NCI-H2081 treated with DMSO at 0.1 percent for 48 hours (cell line): ENCODE data around the gene TSC2.

Experiments
- DNase-seq: peaks from one replicate; lab custom pipeline; 2025; lab: John Stamatoyannopoulos, UW

TSC2 gene

DNA sequence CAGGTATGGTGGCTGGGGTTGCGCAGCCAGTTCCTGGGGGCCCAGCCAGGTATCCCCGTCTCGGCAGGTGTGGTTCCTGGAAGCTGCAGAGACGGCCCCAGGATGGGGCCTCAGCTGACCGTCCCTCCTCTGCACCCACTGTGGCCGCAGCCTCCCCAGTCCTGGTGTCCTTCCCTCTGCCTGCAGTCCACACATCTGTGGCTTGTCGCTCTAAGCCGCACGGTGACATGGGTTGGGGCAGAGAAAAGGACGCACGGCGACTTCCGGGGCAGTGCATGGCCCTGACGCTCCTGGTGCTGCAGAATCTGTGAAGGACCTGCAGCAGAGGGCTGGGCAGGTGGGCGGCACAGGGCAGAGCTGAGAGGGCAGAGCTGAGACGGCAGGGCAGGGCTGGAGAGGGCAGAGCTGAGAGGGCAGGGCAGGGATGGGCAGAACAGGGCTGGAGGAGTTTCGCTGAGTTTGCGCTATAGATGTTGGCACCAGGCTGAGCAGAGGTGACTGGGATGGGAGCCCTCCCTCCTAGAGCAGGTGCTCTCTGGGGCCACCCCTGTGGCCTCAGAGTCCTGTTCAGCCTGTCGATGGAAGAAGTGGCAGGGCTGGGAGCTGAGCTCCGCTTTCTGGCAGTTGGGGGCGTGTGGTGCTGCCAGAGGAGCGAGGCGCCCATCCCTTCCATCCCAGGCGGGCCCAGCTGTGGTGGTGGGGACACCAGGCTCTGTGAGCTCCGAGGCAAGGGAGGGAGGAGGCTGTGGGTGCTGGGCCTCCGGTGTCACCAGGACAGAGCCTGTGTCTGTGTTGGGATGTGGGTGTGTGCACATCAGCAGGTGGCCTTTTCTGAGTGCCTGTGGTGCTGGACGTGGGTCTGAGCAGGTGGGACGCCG, 23.0 kb downstream of the TSC2 start:
- no peak for DNase-seq

DNA sequence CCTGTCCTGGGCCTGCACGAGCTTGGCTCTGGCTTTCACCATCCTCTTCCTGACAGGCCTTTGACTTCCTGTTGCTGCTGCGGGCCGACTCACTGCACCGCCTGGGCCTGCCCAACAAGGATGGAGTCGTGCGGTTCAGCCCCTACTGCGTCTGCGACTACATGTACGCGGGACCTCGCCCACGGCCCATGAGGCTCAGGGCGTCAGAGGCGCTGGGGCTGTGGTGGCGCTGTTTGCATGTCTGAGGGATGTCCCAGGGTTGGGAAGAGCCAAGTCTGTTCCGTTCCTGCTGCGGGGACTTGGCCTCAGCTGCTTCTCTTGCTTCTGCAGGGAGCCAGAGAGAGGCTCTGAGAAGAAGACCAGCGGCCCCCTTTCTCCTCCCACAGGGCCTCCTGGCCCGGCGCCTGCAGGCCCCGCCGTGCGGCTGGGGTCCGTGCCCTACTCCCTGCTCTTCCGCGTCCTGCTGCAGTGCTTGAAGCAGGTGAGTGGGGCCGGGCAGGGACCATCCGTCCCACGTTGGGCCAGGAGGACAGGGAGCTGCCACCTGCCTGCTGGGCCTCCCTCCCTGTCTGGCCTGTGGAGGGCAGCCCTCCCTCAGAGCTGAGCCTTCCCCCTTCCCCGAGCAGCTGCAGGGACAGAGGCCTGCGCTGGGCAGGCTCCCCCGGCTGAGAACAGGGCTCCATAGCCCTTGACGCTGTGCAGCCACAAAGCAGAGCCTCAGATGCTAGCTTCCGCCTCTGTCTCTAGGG, 23.8 kb downstream of the TSC2 start:
- no peak for DNase-seq

DNA sequence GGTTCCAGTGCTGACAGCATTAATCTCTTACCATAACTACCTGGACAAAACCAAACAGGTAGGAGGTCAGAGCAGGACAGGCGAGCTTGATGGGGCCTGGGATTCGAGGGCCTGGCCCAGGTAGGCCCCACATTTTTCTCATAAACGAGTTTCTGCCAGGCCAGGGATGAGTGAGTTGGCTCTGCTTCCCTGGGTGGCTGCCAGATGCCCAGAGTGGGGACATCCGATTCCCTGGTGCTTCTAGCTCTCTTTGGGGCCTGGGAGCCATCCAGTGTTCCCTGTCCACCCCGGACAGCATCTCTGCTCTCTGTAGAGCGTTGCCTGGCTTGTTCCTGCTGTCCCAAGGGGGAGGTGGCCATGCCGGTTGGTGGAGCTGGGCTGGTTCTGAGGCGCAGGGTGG, 25.1 kb downstream of the TSC2 start:
- DNase-seq: no peak

DNA sequence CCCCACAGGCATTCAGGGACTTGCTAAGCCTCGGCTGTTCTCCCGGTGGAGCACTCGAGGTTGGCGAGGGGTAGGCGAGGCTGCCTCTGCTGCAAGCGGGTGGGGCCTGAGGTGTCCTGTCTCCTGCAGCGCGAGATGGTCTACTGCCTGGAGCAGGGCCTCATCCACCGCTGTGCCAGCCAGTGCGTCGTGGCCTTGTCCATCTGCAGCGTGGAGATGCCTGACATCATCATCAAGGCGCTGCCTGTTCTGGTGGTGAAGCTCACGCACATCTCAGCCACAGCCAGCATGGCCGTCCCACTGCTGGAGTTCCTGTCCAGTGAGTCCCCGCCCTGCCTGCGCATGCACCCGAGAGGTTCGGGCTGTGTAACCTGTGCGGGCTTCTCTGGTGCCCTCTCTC, 26.3 kb downstream of the TSC2 start:
- DNase-seq: no peak

DNA sequence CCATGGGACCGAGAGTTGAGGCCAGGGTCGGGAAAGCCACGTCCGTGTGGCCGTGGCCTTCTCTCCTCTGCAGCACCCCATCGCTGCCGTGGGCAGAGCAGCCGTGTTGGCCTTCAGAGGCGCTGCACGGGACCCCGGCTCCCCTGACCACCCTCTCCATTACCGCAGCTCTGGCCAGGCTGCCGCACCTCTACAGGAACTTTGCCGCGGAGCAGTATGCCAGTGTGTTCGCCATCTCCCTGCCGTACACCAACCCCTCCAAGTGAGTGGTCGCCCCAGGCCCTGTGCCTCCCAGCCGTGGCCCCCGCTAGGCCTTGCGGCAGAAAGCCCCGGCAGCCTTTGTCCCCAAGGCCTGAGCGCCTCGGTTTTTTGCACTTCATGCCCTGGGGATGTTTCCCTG, 27.8 kb downstream of the TSC2 start:
- DNase-seq: no peak

DNA sequence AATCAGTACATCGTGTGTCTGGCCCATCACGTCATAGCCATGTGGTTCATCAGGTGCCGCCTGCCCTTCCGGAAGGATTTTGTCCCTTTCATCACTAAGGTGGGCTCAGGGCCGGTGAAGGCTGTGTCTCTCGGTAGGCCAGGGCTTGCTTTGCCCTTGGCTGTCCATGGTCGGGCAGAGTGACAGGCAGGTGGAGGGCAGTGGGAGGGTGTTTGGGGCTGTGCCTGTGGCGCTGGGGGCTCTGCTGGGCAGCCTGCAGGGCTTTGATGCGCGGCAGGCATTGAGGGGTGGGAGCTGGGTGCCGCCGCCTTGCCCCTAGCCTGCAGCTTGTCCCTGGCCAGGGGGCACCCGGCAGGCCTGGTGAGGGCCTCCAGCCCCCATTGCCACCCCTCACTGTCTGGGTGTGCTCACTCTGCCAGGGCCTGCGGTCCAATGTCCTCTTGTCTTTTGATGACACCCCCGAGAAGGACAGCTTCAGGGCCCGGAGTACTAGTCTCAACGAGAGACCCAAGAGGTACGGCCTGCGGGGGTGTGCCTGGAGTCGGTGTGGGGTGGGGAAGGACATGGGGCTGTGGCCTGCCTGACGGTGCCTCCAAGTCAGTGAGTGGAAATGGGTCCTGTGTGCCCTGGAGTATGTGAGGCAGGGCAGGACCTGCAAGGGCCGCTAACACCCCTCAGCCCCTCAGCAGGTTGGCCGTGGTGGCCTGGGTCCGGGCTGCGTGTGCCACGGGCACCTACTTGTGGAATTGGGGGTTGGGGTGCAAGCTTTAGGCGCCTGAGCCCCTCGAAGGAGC, 28.5 kb downstream of the TSC2 start:
- no peak for DNase-seq

DNA sequence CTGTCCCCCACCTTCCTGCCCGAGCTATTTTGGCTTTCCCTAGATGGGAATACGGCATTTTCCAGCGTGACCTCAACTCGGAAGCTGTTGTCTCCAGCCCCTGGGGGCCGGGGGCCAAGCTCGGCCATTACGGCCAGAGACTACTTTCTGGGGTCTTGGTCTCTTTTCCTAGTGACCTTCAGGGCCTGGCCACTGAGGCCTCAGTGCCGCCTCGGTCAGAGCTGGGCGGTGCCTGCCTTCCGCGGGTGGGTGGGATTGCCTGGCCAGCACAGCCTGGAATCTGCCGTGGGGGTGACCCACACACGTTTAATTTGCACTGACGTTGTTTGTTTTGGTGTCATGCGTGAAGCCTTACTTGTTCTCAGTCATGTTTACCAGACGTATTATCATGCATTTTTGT, 29.2 kb downstream of the TSC2 start:
- DNase-seq: no peak

DNA sequence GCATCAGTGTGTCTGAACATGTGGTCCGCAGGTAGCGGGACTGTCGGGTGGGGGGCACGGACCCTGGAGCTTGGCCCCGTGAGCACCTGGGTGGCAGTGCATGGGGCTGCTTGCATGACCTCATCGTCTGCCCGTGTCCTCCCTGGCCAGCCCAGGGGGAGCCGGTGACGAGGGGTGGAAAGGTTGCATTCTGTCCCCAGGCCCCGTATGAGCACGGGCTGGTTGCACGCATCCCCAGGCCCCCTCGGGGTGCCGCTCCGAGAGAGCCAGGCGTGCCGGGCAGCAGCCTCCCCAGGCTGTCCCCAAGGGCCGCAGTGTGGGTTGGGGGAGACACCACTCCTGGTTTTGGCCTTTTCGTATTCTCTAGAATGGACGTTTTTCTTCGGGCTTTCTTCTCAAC, 29.9 kb downstream of the TSC2 start:
- no peak for DNase-seq

DNA sequence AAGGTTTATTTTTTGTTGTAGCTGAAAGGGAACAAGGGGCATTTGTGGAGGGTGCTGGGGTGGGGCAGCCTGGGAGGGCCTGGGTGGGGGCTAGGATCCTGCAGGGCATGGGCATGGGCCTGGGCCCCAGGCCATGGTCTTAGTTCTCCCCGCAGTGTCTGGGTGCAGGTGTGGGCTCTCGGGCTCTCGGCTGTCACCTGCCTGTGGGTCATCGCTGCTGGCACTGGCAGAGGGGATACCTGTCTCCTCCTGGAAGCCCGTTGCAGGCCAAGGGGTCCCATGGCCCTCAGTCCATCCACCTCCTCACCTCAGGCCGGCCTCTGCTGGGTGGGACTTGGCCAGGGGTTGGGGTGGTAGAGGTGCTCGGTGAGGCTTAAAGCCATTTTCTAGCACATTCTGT, 30.3 kb downstream of the TSC2 start:
- DNase-seq: no peak

DNA sequence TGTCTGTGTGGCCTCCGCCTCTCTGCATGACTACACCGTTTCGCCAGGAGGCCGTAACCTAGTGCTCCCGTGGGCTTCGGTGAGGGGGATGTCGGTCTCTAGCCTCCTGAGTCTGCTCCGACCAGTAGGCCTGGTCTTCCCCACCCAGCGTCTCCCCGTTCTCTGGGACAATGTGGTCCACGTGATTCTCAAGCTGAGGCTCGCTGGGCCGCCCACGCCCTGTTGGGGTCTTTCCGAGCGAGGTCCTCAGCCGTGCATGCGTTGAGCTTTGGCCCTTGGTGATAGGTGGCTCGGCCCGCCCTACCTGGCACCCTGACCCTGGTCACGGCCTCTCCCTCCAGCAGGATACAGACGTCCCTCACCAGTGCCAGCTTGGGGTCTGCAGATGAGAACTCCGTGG, 30.9 kb downstream of the TSC2 start:
- DNase-seq: no peak

DNA sequence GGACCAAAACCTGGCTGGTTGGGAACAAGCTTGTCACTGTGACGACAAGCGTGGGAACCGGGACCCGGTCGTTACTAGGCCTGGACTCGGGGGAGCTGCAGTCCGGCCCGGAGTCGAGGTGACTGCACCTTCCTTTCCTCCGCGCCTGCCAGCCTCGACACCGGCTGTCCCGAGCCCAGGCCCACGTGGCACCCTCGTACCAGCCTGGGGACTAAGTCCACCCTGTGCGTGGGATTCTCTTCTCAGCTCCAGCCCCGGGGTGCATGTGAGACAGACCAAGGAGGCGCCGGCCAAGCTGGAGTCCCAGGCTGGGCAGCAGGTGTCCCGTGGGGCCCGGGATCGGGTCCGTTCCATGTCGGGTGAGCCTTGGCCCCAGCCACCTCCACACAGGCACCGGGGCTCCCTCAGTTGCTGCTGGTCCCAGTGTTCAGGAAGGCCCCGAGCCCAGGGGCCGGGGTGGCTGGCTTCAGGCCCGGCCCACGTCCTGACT, 31.6 kb downstream of the TSC2 start:
- no peak for DNase-seq

DNA sequence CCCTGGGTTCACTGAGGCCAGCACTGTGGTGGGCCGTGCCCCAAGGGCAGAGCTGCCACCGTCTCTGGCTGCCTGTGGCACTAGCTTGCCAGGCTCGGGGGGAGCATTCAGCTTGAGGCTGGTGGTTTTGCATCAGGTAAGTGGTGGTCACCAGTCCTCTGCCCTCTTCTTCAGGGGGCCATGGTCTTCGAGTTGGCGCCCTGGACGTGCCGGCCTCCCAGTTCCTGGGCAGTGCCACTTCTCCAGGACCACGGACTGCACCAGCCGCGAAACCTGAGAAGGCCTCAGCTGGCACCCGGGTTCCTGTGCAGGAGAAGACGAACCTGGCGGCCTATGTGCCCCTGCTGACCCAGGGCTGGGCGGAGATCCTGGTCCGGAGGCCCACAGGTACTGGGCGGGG, 32.2 kb downstream of the TSC2 start:
- DNase-seq: no peak

DNA sequence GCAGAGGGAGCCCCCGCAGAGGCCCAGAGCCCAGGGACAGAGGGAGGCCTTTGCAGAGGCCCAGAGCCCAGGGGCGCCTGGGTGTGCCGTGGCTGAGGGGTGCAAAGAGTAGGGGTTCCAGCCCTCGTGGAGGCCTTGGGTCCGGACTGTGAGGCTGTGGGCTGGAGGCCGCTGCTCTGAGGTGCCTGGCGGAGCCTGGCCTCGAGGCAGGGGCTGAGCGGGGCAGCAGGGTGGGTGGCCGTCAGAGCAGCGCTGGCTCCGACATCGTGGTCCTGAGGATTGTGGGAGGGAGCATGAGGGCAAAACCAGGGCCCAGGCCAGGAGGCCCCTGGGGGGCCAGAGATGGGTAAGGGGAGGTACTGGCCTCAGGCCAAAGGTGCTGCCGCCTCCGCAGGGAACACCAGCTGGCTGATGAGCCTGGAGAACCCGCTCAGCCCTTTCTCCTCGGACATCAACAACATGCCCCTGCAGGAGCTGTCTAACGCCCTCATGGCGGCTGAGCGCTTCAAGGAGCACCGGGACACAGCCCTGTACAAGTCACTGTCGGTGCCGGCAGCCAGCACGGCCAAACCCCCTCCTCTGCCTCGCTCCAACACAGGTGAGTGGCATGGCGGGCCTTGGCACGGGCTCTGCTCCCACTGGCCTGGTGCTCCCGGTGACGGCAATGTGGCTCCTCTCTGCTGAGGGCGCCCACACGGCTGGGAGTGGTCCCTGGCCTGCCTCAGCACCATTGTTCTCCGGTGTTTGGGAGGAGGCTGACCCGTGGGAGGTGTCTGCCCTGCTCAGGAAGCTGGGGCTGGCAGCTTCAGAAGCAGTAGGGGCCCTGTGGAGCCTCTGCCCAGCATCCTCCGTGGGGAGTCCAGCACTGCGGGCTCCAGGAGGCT, 33.7 kb downstream of the TSC2 start:
- no peak for DNase-seq

DNA sequence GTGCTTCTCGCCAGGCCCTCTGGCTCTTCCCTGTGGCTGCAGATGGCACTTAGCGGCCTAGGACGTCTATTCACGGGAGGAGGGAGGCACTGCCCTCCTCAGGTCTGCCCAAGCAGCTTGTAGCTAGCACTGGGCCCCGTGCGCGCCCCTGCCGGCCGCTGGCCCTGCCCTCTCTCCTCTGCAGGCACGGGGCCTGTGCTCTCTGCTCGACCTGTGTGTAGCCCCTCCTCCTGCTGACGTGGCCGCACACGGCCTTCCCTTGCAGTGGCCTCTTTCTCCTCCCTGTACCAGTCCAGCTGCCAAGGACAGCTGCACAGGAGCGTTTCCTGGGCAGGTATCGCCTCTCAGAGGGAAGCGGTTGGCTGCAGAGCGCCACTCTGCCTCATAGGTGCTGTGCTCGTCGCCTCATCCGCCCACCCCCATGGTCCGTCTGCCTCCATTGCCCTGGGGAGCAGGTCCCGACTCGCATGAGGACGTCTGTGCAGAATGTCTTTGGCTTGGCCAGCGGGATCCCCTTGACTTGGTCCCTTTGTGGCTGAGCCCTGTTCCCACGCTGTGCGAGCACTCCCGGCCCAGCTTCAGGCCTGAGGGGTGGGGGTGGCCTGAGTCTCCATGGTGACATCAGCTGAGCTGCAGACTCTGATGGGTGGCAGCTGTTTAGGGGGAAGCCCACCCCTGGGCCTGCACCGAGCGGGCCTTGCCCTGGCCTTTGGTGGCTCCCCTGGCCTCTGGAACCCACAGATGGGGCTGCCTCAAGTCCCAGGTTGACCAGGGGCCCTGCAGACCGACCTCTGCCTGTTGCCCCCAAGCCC, 34.6 kb downstream of the TSC2 start:
- no peak for DNase-seq

DNA sequence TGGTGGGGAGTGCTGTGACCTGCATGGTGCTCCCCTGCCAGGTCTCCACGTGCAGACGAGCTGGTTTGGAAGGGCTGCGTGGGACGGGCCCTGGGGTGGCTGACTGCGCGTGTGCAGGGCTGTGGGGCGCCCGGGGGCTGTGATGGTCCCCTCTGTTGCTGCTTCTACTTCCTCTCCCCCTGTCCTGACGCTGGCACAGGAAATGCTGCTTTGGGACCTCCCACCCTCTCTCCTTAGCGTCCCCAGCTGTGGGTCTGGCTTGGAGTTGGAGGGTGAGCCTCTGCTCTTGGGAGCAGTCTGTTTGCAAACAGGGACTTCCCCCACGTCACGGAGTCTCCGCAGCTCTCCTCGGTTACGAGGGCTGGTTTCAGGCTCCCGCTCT, 35.2 kb downstream of the TSC2 start:
- no peak for DNase-seq

DNA sequence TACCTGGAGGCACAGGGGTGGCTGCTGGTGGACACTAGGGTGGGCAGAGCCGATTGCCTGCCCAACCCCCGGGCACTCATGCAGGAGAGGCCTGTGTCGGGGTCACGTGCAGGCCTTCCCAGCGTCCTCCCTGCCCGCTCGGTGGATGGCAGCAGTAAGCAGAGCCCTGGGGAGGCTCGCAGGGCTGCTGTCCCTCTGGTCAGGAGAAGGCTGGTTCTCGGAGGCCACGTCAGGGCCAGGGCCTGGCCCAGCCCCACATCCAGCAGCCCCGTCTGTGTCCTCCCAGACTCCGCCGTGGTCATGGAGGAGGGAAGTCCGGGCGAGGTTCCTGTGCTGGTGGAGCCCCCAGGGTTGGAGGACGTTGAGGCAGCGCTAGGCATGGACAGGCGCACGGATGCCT, 35.6 kb downstream of the TSC2 start:
- DNase-seq: no peak

DNA sequence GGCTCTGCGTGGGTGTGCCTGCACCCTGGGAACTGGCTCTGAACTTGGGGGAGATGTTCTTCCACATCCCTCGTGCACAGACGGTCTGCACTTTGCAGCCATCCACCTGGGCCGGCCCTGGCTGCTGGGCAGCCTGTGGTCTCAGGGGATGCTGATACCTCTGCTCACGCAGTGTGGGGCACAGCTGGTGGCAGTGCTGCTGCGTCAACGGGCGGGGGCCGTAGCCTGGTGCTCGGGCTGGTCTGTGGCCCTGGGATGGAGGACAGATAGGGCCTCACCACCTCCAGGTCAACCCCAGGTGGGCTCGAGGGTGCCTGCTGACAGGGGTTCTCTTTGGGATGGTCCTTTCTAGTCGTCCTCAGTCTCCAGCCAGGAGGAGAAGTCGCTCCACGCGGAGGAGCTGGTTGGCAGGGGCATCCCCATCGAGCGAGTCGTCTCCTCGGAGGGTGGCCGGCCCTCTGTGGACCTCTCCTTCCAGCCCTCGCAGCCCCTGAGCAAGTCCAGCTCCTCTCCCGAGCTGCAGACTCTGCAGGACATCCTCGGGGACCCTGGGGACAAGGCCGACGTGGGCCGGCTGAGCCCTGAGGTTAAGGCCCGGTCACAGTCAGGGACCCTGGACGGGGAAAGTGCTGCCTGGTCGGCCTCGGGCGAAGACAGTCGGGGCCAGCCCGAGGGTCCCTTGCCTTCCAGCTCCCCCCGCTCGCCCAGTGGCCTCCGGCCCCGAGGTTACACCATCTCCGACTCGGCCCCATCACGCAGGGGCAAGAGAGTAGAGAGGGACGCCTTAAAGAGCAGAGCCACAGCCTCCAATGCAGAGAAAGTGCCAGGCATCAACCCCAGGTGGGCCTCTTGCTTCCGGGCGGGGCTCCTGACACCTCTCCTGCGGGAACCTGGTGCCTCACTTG, 36.3 kb downstream of the TSC2 start:
- no peak for DNase-seq

DNA sequence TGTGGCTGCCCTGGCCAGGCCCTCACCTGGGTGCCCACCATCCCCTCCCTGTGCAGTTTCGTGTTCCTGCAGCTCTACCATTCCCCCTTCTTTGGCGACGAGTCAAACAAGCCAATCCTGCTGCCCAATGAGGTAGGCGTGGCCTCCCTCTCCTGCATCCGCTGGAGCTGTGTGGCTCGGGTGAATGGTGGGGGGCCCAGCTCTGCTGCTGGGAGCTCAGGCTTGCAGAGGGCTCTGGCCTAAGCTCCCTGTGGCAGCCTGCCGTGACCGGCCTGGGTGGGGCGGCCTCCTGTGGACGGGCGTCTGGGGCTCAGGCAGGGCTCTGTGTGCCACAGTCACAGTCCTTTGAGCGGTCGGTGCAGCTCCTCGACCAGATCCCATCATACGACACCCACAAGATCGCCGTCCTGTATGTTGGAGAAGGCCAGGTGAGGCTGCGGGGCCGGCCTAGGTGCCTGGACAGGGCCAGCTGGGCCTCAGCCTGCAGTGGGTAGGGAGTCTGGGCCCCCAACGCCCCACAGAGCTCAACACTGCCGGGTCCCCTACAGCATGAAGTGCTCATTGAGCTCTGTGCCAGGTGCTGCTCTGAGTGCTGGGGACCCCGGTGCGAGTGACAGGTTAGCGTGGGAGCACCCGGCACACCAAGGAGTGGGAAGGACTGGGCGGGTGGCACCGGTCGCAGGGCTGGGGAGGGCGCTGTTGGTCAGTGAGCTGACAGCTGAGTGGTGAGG, 37.3 kb downstream of the TSC2 start:
- DNase-seq: no peak

DNA sequence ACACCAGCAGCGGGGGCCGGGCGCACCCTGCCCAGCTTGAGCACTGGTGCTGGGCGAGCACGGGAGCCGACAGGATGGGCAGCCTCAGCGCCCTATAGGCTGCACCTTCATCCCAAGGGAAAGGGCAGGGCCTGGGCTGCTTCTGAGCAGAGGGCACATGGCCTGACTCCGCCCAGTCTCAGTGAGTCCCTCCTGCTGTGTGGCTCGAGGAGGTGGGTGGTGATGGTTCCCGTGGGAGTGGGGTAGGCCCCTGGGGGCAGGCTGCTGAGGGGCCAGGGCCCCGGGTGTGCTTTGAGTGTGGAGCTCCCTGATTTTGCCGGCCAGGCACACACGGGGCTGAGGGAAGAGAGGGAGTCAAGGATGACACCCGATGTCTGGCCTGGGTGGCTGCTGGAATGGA, 37.9 kb downstream of the TSC2 start:
- no peak for DNase-seq
